IPS-18c (cell line): ENCODE data around the gene TXNDC15.
"Not testable (repeated sequence)": the region's sequence is repeated elsewhere in the genome, so short reads cannot be mapped to it uniquely, and the experiment has no call there.

Source experiments
- H3K4me3 ChIP-seq: 2 replicates; pipeline ENCODE4 v1.7.0; 2013; ENCODE audit warnings: low read depth, mild to moderate bottlenecking, low read length, moderate library complexity; ENCODE audit not compliant: insufficient read depth
- H3K9me3 ChIP-seq: one replicate; pipeline ENCODE4 v1.6.1; 2013; ENCODE audit warnings: mild to moderate bottlenecking, low read length, moderate library complexity; ENCODE audit not compliant: control insufficient read depth, insufficient read depth

The TXNDC15 gene, protein sequence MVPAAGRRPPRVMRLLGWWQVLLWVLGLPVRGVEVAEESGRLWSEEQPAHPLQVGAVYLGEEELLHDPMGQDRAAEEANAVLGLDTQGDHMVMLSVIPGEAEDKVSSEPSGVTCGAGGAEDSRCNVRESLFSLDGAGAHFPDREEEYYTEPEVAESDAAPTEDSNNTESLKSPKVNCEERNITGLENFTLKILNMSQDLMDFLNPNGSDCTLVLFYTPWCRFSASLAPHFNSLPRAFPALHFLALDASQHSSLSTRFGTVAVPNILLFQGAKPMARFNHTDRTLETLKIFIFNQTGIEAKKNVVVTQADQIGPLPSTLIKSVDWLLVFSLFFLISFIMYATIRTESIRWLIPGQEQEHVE

DNA sequence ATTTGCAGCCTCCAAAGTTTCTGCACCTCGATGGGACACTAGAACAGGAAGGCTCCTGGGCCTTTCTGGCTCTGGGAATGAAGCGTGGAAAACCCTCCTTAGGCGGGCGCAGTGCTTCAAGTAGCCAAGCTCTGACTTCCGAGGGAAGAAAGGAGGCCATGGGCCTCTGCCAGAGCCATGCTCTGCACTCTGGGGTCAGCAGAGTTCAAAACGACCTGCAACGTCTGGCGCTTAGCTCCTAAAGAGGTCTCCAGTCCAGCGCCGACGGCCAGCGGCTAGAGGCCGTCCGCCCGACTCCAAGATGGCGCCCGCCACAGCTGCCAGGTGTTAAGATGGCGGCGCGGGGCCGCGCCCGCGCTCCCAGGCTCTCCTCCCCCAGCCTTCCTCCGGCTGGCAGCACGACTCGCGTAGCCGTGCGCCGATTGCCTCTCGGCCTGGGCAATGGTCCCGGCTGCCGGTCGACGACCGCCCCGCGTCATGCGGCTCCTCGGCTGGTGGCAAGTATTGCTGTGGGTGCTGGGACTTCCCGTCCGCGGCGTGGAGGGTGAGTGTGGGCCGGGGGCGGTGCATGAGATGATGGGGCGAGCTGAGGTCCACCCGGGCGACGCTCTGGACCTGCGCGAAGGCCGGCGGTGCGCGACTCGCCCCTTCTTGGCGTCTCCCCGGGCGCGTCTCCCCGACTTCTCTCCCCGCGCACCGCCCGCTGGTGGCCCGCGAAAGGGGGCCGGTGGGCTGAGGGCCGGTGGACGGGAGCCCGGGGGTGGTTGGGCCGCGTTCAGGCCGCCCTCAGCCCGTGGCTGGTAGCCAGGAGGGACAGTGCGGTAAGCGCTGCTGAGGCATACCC is at the start of gene TXNDC15:
Gene TXNDC15, plus strand, starts transcription at position 385 of the 844 bp plus-strand sequence. Its CDS starts 57 bp downstream, at position 442.
- Histone ChIP-seq H3K9me3 (no peaks in the 10 kb centered on the region), H3K4me3 (peak within 1 kb of the TSS; percentile 82)

GRCh38 chr5:134824681-134825080 is 49.5 kb upstream of the TXNDC15 start:
- H3K4me3 ChIP-seq = no peak overlapping the region
- no peaks in the 10 kb centered on the region for H3K9me3 ChIP-seq

- H3K4me3 ChIP-seq = no peak overlapping the region
Measured at GRCh38 chr5:134825212-134825611, 49.0 kb upstream of the TXNDC15 start.

GRCh38 chr5:134833340-134834032 is 40.7 kb upstream of the TXNDC15 start:
- H3K4me3 ChIP-seq = no peak overlapping the region
- no peaks in the 10 kb centered on the region for H3K9me3 ChIP-seq

More at GRCh38 chr5:134825212-134825611, 49.0 kb upstream of the TXNDC15 start:
- no peaks in the 10 kb centered on the region for H3K9me3 ChIP-seq

DNA sequence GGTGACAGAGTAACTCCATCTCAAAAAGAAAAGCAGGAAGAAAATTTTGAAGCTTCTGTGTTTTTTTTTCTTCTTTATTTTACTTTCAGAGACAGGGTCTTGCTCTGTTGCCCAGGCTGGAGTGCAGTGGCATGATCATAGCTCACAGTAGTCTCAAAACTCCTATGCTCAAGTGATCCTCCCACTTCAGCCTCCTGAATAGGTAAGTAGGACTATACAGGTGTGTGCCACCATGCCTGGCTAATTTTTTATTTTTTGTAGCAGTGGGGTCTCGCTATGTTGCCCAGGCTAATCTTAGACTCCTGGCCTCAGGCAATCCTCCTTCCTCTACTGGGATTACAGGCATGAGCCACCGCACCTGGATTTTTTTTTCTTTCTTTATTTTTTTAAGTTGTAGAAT is 38.5 kb upstream of the TXNDC15 start:
- H3K9me3 ChIP-seq = no peaks in the 10 kb centered on the region
- no peak overlapping the region for H3K4me3 ChIP-seq

DNA sequence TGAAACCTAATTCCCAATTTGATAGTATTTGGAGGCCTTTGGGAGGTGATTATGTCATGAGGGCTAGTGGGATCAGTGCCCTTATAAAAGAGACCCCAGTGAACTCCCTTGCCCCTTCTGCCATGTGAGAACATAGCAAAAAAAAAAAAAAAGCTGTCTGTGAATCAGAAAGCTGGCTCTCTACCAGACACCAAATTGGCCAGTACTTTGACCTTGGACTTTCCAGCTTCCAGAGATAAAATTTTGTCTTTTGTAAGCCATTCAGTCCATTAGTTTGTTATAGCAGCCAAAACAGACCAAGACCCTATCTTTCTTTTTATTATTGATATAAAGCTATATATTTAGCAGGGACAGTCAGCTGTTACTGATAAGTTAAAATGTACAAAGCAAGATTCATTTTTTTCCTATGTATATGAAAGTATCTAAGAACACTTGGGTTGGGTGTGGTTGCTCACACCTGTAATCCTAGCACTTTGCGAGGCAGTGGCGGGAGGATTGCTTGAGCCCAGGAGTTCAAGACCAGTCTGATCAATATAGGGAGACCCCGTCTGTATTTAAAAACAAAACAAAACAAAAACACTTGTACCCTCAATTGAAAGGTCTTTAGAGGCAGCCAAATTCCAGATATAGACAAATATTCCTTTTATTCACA is 36.5 kb upstream of the TXNDC15 start:
- no peak overlapping the region for H3K4me3 ChIP-seq

GRCh38 chr5:134838361-134838760 is 35.8 kb upstream of the TXNDC15 start:
- H3K4me3 ChIP-seq, H3K9me3 ChIP-seq: not testable (repeated sequence)

More for the DNA sequence above, 36.5 kb upstream of the TXNDC15 start:
- no peaks in the 10 kb centered on the region for H3K9me3 ChIP-seq

DNA sequence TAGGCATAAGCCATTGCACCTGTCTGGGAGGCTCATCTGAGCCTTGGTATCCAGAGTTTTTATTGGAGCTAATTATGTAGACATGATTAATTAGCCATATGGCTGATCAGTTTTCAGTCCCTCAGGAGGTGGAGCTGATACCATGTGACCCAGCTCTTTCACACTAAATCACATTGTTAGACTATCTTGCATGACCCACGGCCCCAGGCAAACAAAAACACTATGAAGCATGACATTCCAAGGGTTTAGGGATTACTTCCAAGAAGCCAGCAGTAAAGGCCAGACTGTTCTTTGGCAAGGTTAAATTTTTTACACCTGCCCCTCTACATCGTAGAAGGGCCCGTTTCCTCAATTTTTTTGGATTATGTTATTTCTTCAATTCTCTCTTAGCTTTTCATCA is 33.4 kb upstream of the TXNDC15 start:
- no peak overlapping the region for H3K4me3 ChIP-seq
- no peaks in the 10 kb centered on the region for H3K9me3 ChIP-seq

- no peak overlapping the region for H3K4me3 ChIP-seq
- H3K9me3 ChIP-seq = no peaks in the 10 kb centered on the region
Measured at GRCh38 chr5:134844252-134844651, 29.9 kb upstream of the TXNDC15 start.

GRCh38 chr5:134845335-134845851 is 28.8 kb upstream of the TXNDC15 start:
- Histone ChIP-seq H3K9me3 (no peaks in the 10 kb centered on the region), H3K4me3 (peak overlapping the region; percentile 63; the same call in 1 of the 2 replicates)

DNA sequence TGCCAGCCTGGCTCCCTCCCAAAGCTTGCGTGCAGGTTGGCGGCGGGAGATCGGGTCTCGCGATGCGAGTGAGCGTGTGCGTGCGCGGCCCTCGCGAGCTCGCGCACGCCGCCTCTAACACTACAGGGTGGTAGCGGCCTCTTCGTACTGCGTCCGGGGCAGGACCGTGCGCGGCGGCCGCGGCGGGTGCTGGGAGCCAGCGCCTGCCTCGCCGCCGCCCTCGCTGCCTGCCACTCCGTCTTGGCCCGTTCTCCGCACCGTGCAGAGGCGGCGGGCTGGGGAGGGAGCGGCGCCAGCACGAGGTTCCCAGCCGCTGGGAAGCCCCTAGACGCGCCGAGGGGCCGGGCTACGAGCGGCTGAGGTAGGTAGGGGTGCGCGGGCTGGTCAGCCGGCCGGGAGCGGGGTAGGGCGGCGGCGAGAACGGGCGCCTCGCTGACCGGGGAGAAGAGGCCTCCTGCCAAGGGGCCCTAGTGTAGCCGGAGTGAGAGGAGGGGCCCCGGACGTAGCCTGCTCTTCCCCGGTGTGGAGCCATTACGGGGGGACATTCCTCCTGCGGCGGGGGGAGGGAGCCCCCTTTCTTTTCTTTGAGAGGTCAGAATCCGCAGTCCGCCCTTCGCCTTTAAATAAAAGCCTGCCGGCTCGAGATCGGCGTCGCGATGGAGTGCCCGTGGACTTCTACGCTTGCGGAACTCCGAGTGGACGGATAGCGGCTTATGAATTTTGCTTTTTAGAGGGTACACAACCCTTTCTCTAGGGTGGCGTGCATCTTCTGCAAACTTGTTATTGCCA is 28.1 kb upstream of the TXNDC15 start, which contains the start of gene C5orf24:
Gene C5orf24, plus strand, starts transcription at position 117 of the 789 bp plus-strand sequence. CDS start 8,933 bp downstream, outside the sequence.
- Histone ChIP-seq H3K9me3 (no peaks in the 10 kb centered on the region), H3K4me3 (peak within 1 kb of the TSS; percentile 63)

- H3K4me3 ChIP-seq = peak overlapping the region; percentile 63
- no peaks in the 10 kb centered on the region for H3K9me3 ChIP-seq
Measured at GRCh38 chr5:134846641-134846960, 27.6 kb upstream of the TXNDC15 start.

- not testable (repeated sequence) for H3K9me3 ChIP-seq, H3K4me3 ChIP-seq
Measured at GRCh38 chr5:134849434-134849933, 24.7 kb upstream of the TXNDC15 start.

DNA sequence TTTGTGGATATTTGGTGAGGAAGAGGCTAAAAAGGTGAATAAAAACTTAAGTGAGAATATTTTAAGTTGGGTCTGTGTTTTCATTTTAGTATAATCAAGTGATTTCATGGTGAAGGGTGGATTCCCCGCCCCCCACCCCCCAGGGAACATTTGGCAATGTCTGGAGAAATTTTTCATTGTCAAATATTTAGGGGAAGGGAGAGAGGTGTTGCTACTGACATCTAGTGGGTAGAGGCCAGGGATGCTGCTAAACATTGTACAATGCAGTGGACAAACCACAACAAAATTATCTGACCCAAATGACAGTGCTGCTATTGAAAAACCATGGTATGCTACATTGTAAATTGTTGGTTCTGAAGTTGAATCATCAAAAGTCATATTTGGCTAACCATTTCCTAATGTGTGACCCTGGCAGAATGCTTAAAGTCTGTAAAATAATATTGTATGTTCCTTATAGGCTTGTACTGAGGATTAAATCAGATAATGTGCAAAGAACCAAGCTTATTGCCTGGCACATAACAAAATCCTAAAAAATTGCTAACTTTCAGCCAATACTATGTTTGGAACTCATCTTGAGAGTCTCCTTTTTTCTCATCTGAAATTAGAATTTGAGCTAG is 22.8 kb upstream of the TXNDC15 start:
- no peak overlapping the region for H3K4me3 ChIP-seq
- no peaks in the 10 kb centered on the region for H3K9me3 ChIP-seq

- H3K4me3 ChIP-seq, H3K9me3 ChIP-seq: not testable (repeated sequence)
Measured at GRCh38 chr5:134856465-134856864, 17.7 kb upstream of the TXNDC15 start.

DNA sequence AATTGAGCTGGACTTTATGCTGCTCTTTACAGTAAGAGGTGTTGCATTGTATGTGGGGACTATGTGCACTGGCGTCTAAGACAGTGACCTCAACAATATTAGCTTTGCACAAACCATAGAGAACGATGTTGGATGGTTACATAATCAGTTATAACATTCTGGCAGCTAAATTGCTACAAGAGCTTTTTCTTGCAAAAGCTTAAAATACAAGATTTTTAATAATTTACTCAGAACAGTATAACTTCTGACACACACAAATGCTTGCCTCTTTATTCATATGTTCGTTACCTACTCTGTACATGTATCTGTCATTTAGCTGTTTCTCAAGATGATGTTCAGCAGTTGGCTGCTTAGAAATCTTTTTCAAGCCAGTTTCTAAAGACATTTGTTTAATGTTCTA is 16.8 kb upstream of the TXNDC15 start:
- Histone ChIP-seq H3K4me3 (no peak overlapping the region), H3K9me3 (no peaks in the 10 kb centered on the region)
